SK-N-SH (cell line): ENCODE data around the gene SRGAP3. TPM values are rescaled to one million over a fixed set of nuclear protein-coding genes. Genes with fewer than 3 reads are reported as not detected.

Source experiments
- CTCF ChIA-PET: fragments of 300-600, 350-600 bp; formaldehyde crosslinking; extraction: SDS; loops from one replicate; lab custom pipeline; 2021; lab: Yijun Ruan, JAX
- POLR2A ChIA-PET: fragments of 350-600 bp; sonication (Branson Sonifier 250); formaldehyde crosslinking; extraction: SDS; loops from one replicate; lab custom pipeline; 2020; ENCODE audit warnings: antibody characterized with exemption, inconsistent platforms; lab: Yijun Ruan, JAX
- DNase-seq: peaks from one replicate; pipeline ENCODE4 v3.0.0; 2012
- H2AFZ ChIP-seq: fragments of 200-600 bp; sonication (generic); 2 replicates; pipeline ENCODE4 v1.8.1; 2016; ENCODE audit warnings: antibody characterized with exemption, mild to moderate bottlenecking, low read depth
- H3F3A ChIP-seq: fragments of 200-600 bp; sonication (generic); replicated peaks from 2 replicates; pipeline ENCODE3; 2016; ENCODE audit warnings: antibody characterized with exemption, mild to moderate bottlenecking; ENCODE audit not compliant: insufficient read depth
- H3K27ac ChIP-seq, 2 experiments: fragments of 200-500 bp in 1 of 2; fragments of 200-600 bp in 1 of 2; sonication (Bioruptor generic) in 1 of 2; sonication (generic), shearing (Covaris generic) in 1 of 2; 2 replicates each; pipeline versions ENCODE4 v1.5.1 to v1.6.1; 2014 to 2016; ENCODE audit warnings: low read depth in 2 of 2, inconsistent platforms in 1 of 2, low read length in 1 of 2, mild to moderate bottlenecking in 1 of 2, mixed read lengths in 1 of 2
- H3K27me3 ChIP-seq: fragments of 200-600 bp; sonication (generic), shearing (Covaris generic); 2 replicates; pipeline ENCODE4 v1.6.1; 2016; ENCODE audit warnings: mixed run types; ENCODE audit not compliant: insufficient read depth
- H3K36me3 ChIP-seq, 2 experiments: fragments of 200-500 bp in 1 of 2; fragments of 200-600 bp in 1 of 2; sonication (Bioruptor generic) in 1 of 2; sonication (generic) in 1 of 2; replicated peaks in 1 of 2; 2 replicates each; pipeline versions ENCODE3 to v1.5.1; 2014 to 2016; ENCODE audit warnings: low read length in 1 of 2, mild to moderate bottlenecking in 1 of 2; ENCODE audit not compliant: insufficient read depth in 2 of 2, control insufficient read depth in 1 of 2
- H3K4me1 ChIP-seq, 2 experiments: fragments of 200-500 bp in 1 of 2; fragments of 200-600 bp in 1 of 2; sonication (Bioruptor generic) in 1 of 2; sonication (generic), shearing (Covaris generic) in 1 of 2; 2 replicates each; pipeline versions ENCODE4 v1.5.1 to v1.6.1; 2014 to 2016; ENCODE audit warnings: low read depth in 1 of 2, low read length in 1 of 2, mixed run types in 1 of 2; ENCODE audit not compliant: insufficient read depth in 2 of 2, control insufficient read depth in 1 of 2
- H3K4me2 ChIP-seq: fragments of 200-600 bp; sonication (generic), shearing (Covaris generic); 2 replicates; pipeline ENCODE4 v1.6.1; 2017; ENCODE audit warnings: mixed run types
- H3K4me3 ChIP-seq, 2 experiments: fragments of 200-500 bp in 1 of 2; fragments of 200-600 bp in 1 of 2; sonication (Bioruptor generic) in 1 of 2; sonication (generic), shearing (Covaris generic) in 1 of 2; 2 replicates each; pipeline versions ENCODE4 v1.5.1 to v1.8.1; 2014 to 2016; ENCODE audit warnings: low read depth in 2 of 2, inconsistent platforms in 1 of 2, low read length in 1 of 2, mild to moderate bottlenecking in 1 of 2, mixed read lengths in 1 of 2, moderate library complexity in 1 of 2
- H3K79me2 ChIP-seq: fragments of 200-600 bp; sonication (generic); 2 replicates; pipeline ENCODE4 v1.8.1; 2017; ENCODE audit warnings: mild to moderate bottlenecking; ENCODE audit not compliant: insufficient read depth
- H3K9ac ChIP-seq: fragments of 200-600 bp; sonication (generic); 2 replicates; pipeline ENCODE4 v1.6.1; 2017; ENCODE audit warnings: mixed run types
- H3K9me2 ChIP-seq: fragments of 200-600 bp; sonication (generic); 2 replicates; pipeline ENCODE4 v1.6.1; 2017; ENCODE audit warnings: mixed run types
- H3K9me3 ChIP-seq: fragments of 200-600 bp; sonication (generic); 2 replicates; pipeline ENCODE4 v1.6.1; 2017; ENCODE audit warnings: mixed run types, mild to moderate bottlenecking, moderate library complexity
- H4K20me1 ChIP-seq: fragments of 200-600 bp; sonication (generic); 2 replicates; pipeline ENCODE4 v1.6.1; 2017; ENCODE audit warnings: mild to moderate bottlenecking, mixed run types; ENCODE audit not compliant: insufficient read depth
- CHD2 ChIP-seq: fragments of 150-350 bp; IDR thresholded peaks from 2 replicates; pipeline ENCODE4 v1.6.1; 2018; ENCODE audit warnings: low read length; ENCODE audit not compliant: partially characterized antibody
- CTCF ChIP-seq: fragments of 200-600 bp; sonication (generic); IDR thresholded peaks from 2 replicates; pipeline ENCODE4 v1.6.1; 2017; ENCODE audit warnings: antibody characterized with exemption, mild to moderate bottlenecking, moderate library complexity
- ELF1 ChIP-seq: IDR thresholded peaks from 2 replicates; pipeline ENCODE4 v1.4.0; 2012
- EZH2phosphoT487 ChIP-seq: fragments of 200-600 bp; sonication (generic); IDR thresholded peaks from 2 replicates; pipeline ENCODE4 v1.6.1; 2017; ENCODE audit warnings: low read depth, mixed run types, mild to moderate bottlenecking, antibody characterized with exemption, moderate library complexity, borderline replicate concordance
- FOXJ3 ChIP-seq: sonication (generic); formaldehyde crosslinking; IDR thresholded peaks from 2 replicates; pipeline ENCODE4 v1.5.1; 2020; ENCODE audit warnings: mild to moderate bottlenecking, missing genetic modification reagents
- GABPA ChIP-seq: IDR thresholded peaks from 2 replicates; pipeline ENCODE4 v1.4.0; 2012; ENCODE audit warnings: low read depth, mild to moderate bottlenecking
- GATA2 ChIP-seq: sonication (generic); formaldehyde crosslinking; IDR thresholded peaks from 2 replicates; pipeline ENCODE4 v1.5.0; 2020; ENCODE audit warnings: mild to moderate bottlenecking, missing genetic modification reagents
- JUND ChIP-seq: IDR thresholded peaks from 2 replicates; pipeline ENCODE4 v1.4.0; 2012
- MAX ChIP-seq: IDR thresholded peaks from 2 replicates; pipeline ENCODE4 v1.4.0; 2012; ENCODE audit warnings: low read depth
- MEF2A ChIP-seq: IDR thresholded peaks from 2 replicates; pipeline ENCODE4 v1.4.0; 2012; ENCODE audit warnings: low read depth, borderline replicate concordance
- NFIC ChIP-seq: IDR thresholded peaks from 2 replicates; pipeline ENCODE4 v1.4.0; 2012; ENCODE audit warnings: borderline replicate concordance
- NRF1 ChIP-seq: IDR thresholded peaks from 2 replicates; pipeline ENCODE4 v1.6.1; 2012; ENCODE audit warnings: low read depth, mild to moderate bottlenecking, low read length
- PBX3 ChIP-seq: IDR thresholded peaks from 2 replicates; pipeline ENCODE4; 2012
- RAD21 ChIP-seq: IDR thresholded peaks from 2 replicates; pipeline ENCODE4 v1.6.1; 2012; ENCODE audit warnings: mild to moderate bottlenecking, low read length
- REST ChIP-seq: IDR thresholded peaks from 2 replicates; pipeline ENCODE4 v1.6.1; 2012; ENCODE audit warnings: mild to moderate bottlenecking, low read depth, low read length, moderate library complexity
- RFX5 ChIP-seq: IDR thresholded peaks from 2 replicates; pipeline ENCODE4 v1.6.1; 2012; ENCODE audit warnings: mild to moderate bottlenecking, improper control_type of control experiment, low read length
- TAF1 ChIP-seq: IDR thresholded peaks from 2 replicates; pipeline ENCODE4 v1.6.1; 2012; ENCODE audit warnings: low read depth, mild to moderate bottlenecking, low read length, moderate library complexity, borderline replicate concordance
- TCF12 ChIP-seq: IDR thresholded peaks from 2 replicates; pipeline ENCODE4 v1.4.0; 2012
- YY1 ChIP-seq: IDR thresholded peaks from 2 replicates; pipeline ENCODE4 v1.4.0; 2012; ENCODE audit warnings: low read depth, mild to moderate bottlenecking
- ZBTB33 ChIP-seq: IDR thresholded peaks from 2 replicates; pipeline ENCODE4 v1.4.0; 2012; ENCODE audit warnings: low read depth, borderline replicate concordance
- whole genome bisulfite sequencing: methylation state at CpG from one replicate; pipeline ENCODE4 v1.1.6; 2017; ENCODE audit warnings: low lambda C conversion rate; 5-methylcytosine and 5-hydroxymethylcytosine counted together
- polyA plus RNA-seq, 3 experiments: library from polyadenylated mRNA; depleted of rRNA; stranded (reverse); fragments of >200 nt; gene quantifications; 2 replicates each; pipeline ENCODE4 v1.2.3, GENCODE V29; 2012
- TF ChIP-seq, protein P1 (sequence below): fragments of 150-350 bp; IDR thresholded peaks from 2 replicates; pipeline ENCODE4 v1.6.1; 2017; ENCODE audit warnings: antibody characterized with exemption, low read length, low read depth, borderline replicate concordance

Gene SRGAP3
- polyA plus RNA-seq, 1 of the 3 experiments (the other 2 are of a cell fraction): 2.8 TPM

DNA sequence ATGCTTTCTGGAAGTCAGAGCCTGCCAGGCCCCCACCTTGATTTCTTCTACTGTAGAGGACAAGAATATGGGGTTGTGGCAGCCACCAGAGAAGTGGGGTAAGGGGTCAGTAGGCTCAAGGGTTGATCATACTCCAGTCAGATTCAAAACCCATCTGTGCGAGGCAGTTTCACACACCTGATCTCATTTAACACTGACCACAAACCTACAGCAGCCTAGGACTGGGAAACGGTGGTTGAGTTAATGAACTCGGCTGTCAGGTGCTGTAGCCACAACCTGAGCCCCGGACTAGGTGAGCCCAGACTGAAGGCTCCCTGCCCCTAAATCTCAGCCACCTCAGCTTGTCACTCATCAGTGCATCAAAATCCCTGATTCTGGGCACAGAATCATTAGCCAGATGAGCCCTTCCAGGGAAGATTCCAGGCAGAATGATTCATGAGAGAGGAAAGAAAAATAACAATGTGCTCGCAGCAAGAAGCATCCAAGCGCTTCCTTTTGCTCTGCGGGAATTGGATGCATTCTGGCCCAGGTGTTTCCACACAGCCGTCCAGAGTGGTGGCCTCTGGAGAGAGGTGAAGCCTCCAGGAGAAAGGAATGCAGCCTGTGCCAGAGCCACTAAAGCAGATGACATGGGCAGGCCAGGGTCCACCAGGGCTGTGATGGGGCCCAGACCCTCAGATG is 102.1 kb downstream of the SRGAP3 start (continued):
- TF ChIP-seq EZH2phosphoT487: no peak
- TF ChIP-seq RAD21: no peak
- TF ChIP-seq ZBTB33: no peak
- no peak for TF ChIP-seq YY1
- TF ChIP-seq MEF2A: no peak
- no peak for TF ChIP-seq TAF1

GRCh38 chr3:9146367-9147071 is 102.9 kb downstream of the SRGAP3 start:
- WGBS: 69% methylated on average over 11 of the region's 11 CpGs
- no peaks in the 10 kb centered on the region for H3K9me2 ChIP-seq
- no peaks in the 10 kb centered on the region for H3K27me3 ChIP-seq
- H3K4me2 ChIP-seq: no peak overlapping the region
- H3K79me2 ChIP-seq: no peaks in the 10 kb centered on the region
- H3K27ac ChIP-seq: no peak overlapping the region
- no peak for DNase-seq
- H2AFZ ChIP-seq: no peak overlapping the region
- H3K36me3 ChIP-seq: no peaks in the 10 kb centered on the region
- H3K4me1 ChIP-seq: no peaks in the 10 kb centered on the region; a peak in 1 of 4 replicates
- H3F3A ChIP-seq: no peaks in the 10 kb centered on the region
- ChIA-PET POLR2A (interaction anchor here (0.6 kb wide), 1 partner anchor 15 kb away, joined by 4 read pairs; no protein-coding TSS in a partner anchor), CTCF (interaction anchor here (0.8 to 1.5 kb wide), 2 partner anchors 16 to 79 kb away, joined by 3 to 4 read pairs; no protein-coding TSS in a partner anchor)
- H3K4me3 ChIP-seq: no peak overlapping the region
- no peaks in the 10 kb centered on the region for H4K20me1 ChIP-seq
- H3K9ac ChIP-seq: no peak overlapping the region
- H3K9me3 ChIP-seq: no peaks in the 10 kb centered on the region
- no peak for TF ChIP-seq RAD21
- TF ChIP-seq, protein P1, sequence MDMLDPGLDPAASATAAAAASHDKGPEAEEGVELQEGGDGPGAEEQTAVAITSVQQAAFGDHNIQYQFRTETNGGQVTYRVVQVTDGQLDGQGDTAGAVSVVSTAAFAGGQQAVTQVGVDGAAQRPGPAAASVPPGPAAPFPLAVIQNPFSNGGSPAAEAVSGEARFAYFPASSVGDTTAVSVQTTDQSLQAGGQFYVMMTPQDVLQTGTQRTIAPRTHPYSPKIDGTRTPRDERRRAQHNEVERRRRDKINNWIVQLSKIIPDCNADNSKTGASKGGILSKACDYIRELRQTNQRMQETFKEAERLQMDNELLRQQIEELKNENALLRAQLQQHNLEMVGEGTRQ: no peak
- no peak for TF ChIP-seq NFIC
- TF ChIP-seq CHD2: no peak
- no peak for TF ChIP-seq GABPA
- no peak for TF ChIP-seq CTCF
- no peak for TF ChIP-seq FOXJ3 (CRISPR knock-in tag)
- TF ChIP-seq TAF1: no peak
- TF ChIP-seq ELF1: no peak
- no peak for TF ChIP-seq GATA2 (CRISPR knock-in tag)
- no peak for TF ChIP-seq JUND
- TF ChIP-seq PBX3: no peak
- no peak for TF ChIP-seq YY1
- no peak for TF ChIP-seq NRF1
- TF ChIP-seq MAX: no peak
- TF ChIP-seq TCF12: no peak
- no peak for TF ChIP-seq REST
- TF ChIP-seq RFX5: no peak
